Loucy (cell line): ENCODE data around the gene SCO1.

Experiments used
- H2AFZ ChIP-seq: fragments of 200-600 bp; sonication (generic); 2 replicates; pipeline ENCODE4 v1.6.0; 2016; ENCODE audit warnings: antibody characterized with exemption, mild to moderate bottlenecking, low read length, moderate library complexity
- H3F3A ChIP-seq: fragments of 200-600 bp; 2 replicates; pipeline ENCODE4 v1.6.0; 2016; ENCODE audit warnings: antibody characterized with exemption, low read depth, mild to moderate bottlenecking
- H3K27me3 ChIP-seq: fragments of 200-600 bp; sonication (generic); 2 replicates; pipeline ENCODE4 v1.6.1; 2014; ENCODE audit warnings: low read length, mild to moderate bottlenecking; ENCODE audit not compliant: insufficient read depth, poor library complexity, severe bottlenecking
- H3K36me3 ChIP-seq: fragments of 200-600 bp; sonication (generic); 2 replicates; pipeline ENCODE4 v1.6.1; 2016; ENCODE audit warnings: low read length; ENCODE audit not compliant: insufficient read depth
- H3K4me1 ChIP-seq: fragments of 200-600 bp; sonication (generic); 2 replicates; pipeline ENCODE4 v1.5.1; 2014; ENCODE audit warnings: low read length, mild to moderate bottlenecking; ENCODE audit not compliant: insufficient read depth, poor library complexity, severe bottlenecking
- H3K4me2 ChIP-seq: fragments of 200-600 bp; sonication (generic); 2 replicates; pipeline ENCODE4 v1.6.0; 2014; ENCODE audit warnings: antibody characterized with exemption, low read length, low read depth, mild to moderate bottlenecking; ENCODE audit not compliant: poor library complexity, severe bottlenecking
- H3K4me3 ChIP-seq: fragments of 200-600 bp; sonication (generic); 2 replicates; pipeline ENCODE4 v1.5.1; 2014; ENCODE audit warnings: low read length, mild to moderate bottlenecking, mixed read lengths; ENCODE audit not compliant: poor library complexity, severe bottlenecking
- H3K79me2 ChIP-seq: fragments of 200-600 bp; sonication (generic); 2 replicates; pipeline ENCODE4 v1.6.1; 2014; ENCODE audit warnings: low read length; ENCODE audit not compliant: insufficient read depth
- H3K9ac ChIP-seq: fragments of 200-600 bp; sonication (generic); 2 replicates; pipeline ENCODE4 v1.6.0; 2014; ENCODE audit warnings: mild to moderate bottlenecking, low read depth, low read length, moderate library complexity; ENCODE audit not compliant: poor library complexity, severe bottlenecking
- H3K9me2 ChIP-seq: fragments of 200-600 bp; sonication (generic); replicated peaks from 2 replicates; pipeline ENCODE4 v1.6.1; 2016; ENCODE audit warnings: low read depth, low read length, mixed read lengths
- H3K9me3 ChIP-seq: fragments of 200-600 bp; sonication (generic); 2 replicates; pipeline ENCODE4 v1.6.1; 2014; ENCODE audit warnings: mild to moderate bottlenecking, antibody characterized with exemption, low read length, low read depth; ENCODE audit not compliant: insufficient read depth
- H4K20me1 ChIP-seq: fragments of 200-600 bp; sonication (generic); 2 replicates; pipeline ENCODE4 v1.6.0; 2014; ENCODE audit warnings: antibody characterized with exemption, low read length, mild to moderate bottlenecking; ENCODE audit not compliant: insufficient read depth, poor library complexity, severe bottlenecking
- CTCF ChIP-seq: fragments of 200-600 bp; sonication (generic); conservative IDR thresholded peaks from 2 replicates; pipeline ENCODE4 v1.5.1; 2014; ENCODE audit warnings: mild to moderate bottlenecking, antibody characterized with exemption, low read length
- EZH2phosphoT487 ChIP-seq: fragments of 200-600 bp; IDR thresholded peaks from 2 replicates; pipeline ENCODE4 v1.6.1; 2018; ENCODE audit warnings: antibody characterized with exemption, mild to moderate bottlenecking, moderate library complexity, borderline replicate concordance

SCO1 gene

GRCh38 chr17:10624969-10625368, 72.4 kb downstream of the SCO1 start:
- Histone ChIP-seq H3K36me3 (peaks cover 4% of the 10 kb centered on the region; the same call in 1 of the 2 replicates), H3K79me2 (no peaks in the 10 kb centered on the region)

DNA sequence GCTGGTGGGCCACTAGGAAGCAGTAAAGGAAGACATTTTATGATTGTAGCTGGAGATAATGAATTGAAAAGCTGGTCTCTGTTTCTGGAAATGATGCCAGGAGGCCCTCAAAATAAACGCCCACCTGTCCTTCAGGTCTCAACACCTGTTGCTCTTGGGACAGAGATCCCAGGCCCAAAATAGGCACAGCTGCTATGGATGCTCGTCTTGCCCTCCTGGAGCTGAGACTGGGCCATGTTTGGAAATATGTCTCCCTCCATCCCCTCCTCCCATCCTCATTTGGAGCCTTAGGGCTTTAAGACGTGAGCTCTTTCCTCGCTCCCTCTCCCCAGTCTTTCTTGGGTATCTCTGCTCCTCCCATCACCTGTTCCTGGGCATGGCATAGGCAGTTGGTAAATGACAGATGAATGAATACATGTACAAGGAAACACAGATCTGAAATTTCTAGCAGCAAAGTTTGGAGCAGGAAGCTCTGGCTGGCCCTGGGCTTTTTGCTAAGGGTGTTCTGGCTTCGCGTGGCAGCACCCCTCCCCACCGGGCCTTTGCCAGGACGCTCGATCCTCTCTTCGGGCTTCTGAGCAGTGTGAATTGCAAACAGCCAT, 73.5 kb downstream of the SCO1 start:
- H3K4me1 ChIP-seq = peaks cover 22% of the 10 kb centered on the region
- H3K36me3 ChIP-seq = no peaks in the 10 kb centered on the region
- H3K4me2 ChIP-seq = no peak overlapping the region
- no peaks in the 10 kb centered on the region for H4K20me1 ChIP-seq
- H3K9me2 ChIP-seq = no peaks in the 10 kb centered on the region
- H3K79me2 ChIP-seq = no peaks in the 10 kb centered on the region
- no peaks in the 10 kb centered on the region for H3F3A ChIP-seq
- no peak for TF ChIP-seq EZH2phosphoT487
- TF ChIP-seq CTCF = no peak
- H3K4me3 ChIP-seq = no peak overlapping the region
- no peak overlapping the region for H2AFZ ChIP-seq
- no peaks in the 10 kb centered on the region for H3K9me3 ChIP-seq
- H3K9ac ChIP-seq = no peak overlapping the region
- no peaks in the 10 kb centered on the region for H3K27me3 ChIP-seq

More at GRCh38 chr17:10624969-10625368, 72.4 kb downstream of the SCO1 start:
- peaks cover 22% of the 10 kb centered on the region for H3K4me1 ChIP-seq
- H3K9me2 ChIP-seq = no peaks in the 10 kb centered on the region
- no peak overlapping the region for H3K9ac ChIP-seq
- no peak overlapping the region for H3K4me2 ChIP-seq
- TF ChIP-seq EZH2phosphoT487 = no peak
- no peak for TF ChIP-seq CTCF
- no peaks in the 10 kb centered on the region for H3F3A ChIP-seq
- H3K27me3 ChIP-seq = no peaks in the 10 kb centered on the region
- no peak overlapping the region for H3K4me3 ChIP-seq
- no peak overlapping the region for H2AFZ ChIP-seq
- H4K20me1 ChIP-seq = no peaks in the 10 kb centered on the region
- no peaks in the 10 kb centered on the region for H3K9me3 ChIP-seq

DNA sequence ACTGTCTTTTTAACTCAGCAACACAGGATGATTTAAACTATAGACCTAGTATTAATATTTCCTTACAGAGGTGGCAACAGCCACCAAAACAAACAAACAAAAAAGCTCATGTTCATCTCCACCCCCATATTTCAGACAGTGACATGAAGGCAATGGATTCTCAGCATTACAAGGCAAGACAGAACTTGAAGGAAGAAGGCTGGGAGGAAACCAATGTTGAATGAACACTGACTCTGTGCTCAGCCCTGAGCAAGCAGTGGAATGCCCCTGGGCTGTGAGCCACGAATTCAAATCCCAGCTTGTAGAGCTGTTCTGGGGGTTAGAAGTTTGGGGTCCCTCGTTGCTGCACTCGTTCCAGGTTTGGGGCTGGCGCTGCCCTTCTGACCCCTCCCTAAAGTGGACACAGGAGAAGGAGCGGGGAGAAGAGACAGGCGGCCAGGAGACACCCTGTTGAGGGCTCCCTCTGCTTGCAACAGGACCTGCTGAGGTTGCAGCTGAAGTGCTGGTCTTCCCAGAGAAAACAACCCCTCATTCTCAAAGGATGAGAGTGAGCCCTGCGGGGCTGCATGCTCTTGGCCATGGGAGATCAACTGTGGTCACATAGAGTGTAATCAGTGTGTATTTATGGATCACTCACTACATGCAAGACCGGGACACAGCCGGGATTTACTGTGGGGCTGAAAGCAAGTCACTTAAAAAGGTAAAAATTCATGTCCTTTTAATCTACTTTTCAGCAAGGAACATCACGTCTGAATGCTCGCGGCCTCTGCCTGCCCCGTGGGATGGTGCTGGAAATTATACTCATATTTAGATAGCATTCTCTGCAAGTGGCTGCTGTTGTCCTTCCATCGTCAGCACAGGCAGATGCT, 74.5 kb downstream of the SCO1 start:
- no peaks in the 10 kb centered on the region for H3K9me2 ChIP-seq
- H3K79me2 ChIP-seq = no peaks in the 10 kb centered on the region
- no peaks in the 10 kb centered on the region for H3K27me3 ChIP-seq
- peak overlapping the region; percentile 76 for H2AFZ ChIP-seq
- peak overlapping the region; percentile 2 for H3K9ac ChIP-seq
- H3K4me3 ChIP-seq = no peak overlapping the region
- H4K20me1 ChIP-seq = no peaks in the 10 kb centered on the region
- no peak overlapping the region for H3K4me2 ChIP-seq
- no peak for TF ChIP-seq CTCF
- H3K36me3 ChIP-seq = no peaks in the 10 kb centered on the region
- no peaks in the 10 kb centered on the region for H3K9me3 ChIP-seq
- H3K4me1 ChIP-seq = peaks cover 14% of the 10 kb centered on the region
- no peaks in the 10 kb centered on the region for H3F3A ChIP-seq
